WTC11 (cell line): ENCODE measurements around the gene PIAS2. TPM values are rescaled to one million over a fixed set of nuclear protein-coding genes. Genes with fewer than 3 reads are reported as not detected.

ENCODE experiments used
- ATAC-seq: fragments of 200-7000 bp; cut with Tn5 transposase; 2 replicates; pipeline ENCODE4 v1.10.0; 2021; ENCODE audit warnings: mild to moderate bottlenecking, moderate library complexity
- CTCF ChIA-PET: fragments of 300-600 bp; sonication (Branson Sonifier 250); formaldehyde crosslinking; loops from one replicate; lab custom pipeline; 2021; ENCODE audit warnings: antibody characterized with exemption; lab: Charles Lee
- POLR2A ChIA-PET: fragments of 350-600 bp; sonication (Branson Sonifier 250); formaldehyde crosslinking; loops from one replicate; lab custom pipeline; 2021; ENCODE audit warnings: antibody characterized with exemption; lab: Charles Lee
- DNase-seq: peaks from one replicate; pipeline ENCODE4 v3.0.0; 2021; ENCODE audit warnings: low spot score
- H3K27ac Mint-ChIP-seq: 2 replicates; pipeline ENCODE4 v1.8.0; 2021; ENCODE audit warnings: mixed read lengths
- H3K27me3 Mint-ChIP-seq: 2 replicates; pipeline ENCODE4 v1.8.0; 2021; ENCODE audit warnings: low read depth, mild to moderate bottlenecking, moderate library complexity, mixed read lengths
- H3K36me3 Mint-ChIP-seq: 2 replicates; pipeline ENCODE4 v1.8.0; 2021; ENCODE audit warnings: mixed read lengths
- H3K4me1 Mint-ChIP-seq: 2 replicates; pipeline ENCODE4 v1.8.0; 2022; ENCODE audit warnings: mixed read lengths
- H3K4me3 Mint-ChIP-seq: 2 replicates; pipeline ENCODE4 v1.8.0; 2021; ENCODE audit warnings: mild to moderate bottlenecking, moderate library complexity, mixed read lengths
- H3K9me3 Mint-ChIP-seq: 2 replicates; pipeline ENCODE4 v1.8.0; 2021; ENCODE audit warnings: mixed read lengths
- ESRRA ChIP-seq: sonication (generic); formaldehyde crosslinking; IDR thresholded peaks from 2 replicates; pipeline ENCODE4 v1.8.1; 2022; ENCODE audit warnings: mild to moderate bottlenecking, missing genetic modification reagents, borderline replicate concordance
- ETV6 ChIP-seq: sonication (generic); formaldehyde crosslinking; IDR thresholded peaks from 2 replicates; pipeline ENCODE4 v1.8.1; 2022; ENCODE audit warnings: mild to moderate bottlenecking, missing genetic modification reagents
- FOXJ3 ChIP-seq: sonication (generic); formaldehyde crosslinking; IDR thresholded peaks from 2 replicates; pipeline ENCODE4 v1.9.0; 2021; ENCODE audit warnings: missing genetic modification reagents, mild to moderate bottlenecking, borderline replicate concordance
- GABPB1 ChIP-seq: sonication (generic); formaldehyde crosslinking; IDR thresholded peaks from 2 replicates; pipeline ENCODE4 v1.8.1; 2023; ENCODE audit warnings: mild to moderate bottlenecking, missing genetic modification reagents
- NR1H2 ChIP-seq: sonication (generic); formaldehyde crosslinking; IDR thresholded peaks from 2 replicates; pipeline ENCODE4 v1.9.0; 2021; ENCODE audit warnings: mild to moderate bottlenecking, moderate library complexity, missing genetic modification reagents
- ZNF138 ChIP-seq: sonication (generic); formaldehyde crosslinking; conservative IDR thresholded peaks from 2 replicates; pipeline ENCODE4 v1.8.1; 2022; ENCODE audit warnings: mild to moderate bottlenecking, moderate library complexity, missing genetic modification reagents
- total RNA-seq: library from RNA; stranded (reverse); gene quantifications from 3 replicates; pipeline ENCODE4 v1.2.3, GENCODE V29; 2021
- TF ChIP-seq, protein P1 (sequence below): sonication (generic); formaldehyde crosslinking; IDR thresholded peaks from 2 replicates; pipeline ENCODE4 v1.8.1; 2023; ENCODE audit warnings: mild to moderate bottlenecking, missing genetic modification reagents, borderline replicate concordance
- TF ChIP-seq, protein P2 (sequence below): sonication (generic); formaldehyde crosslinking; IDR thresholded peaks from 2 replicates; pipeline ENCODE4 v1.8.1; 2022; ENCODE audit warnings: mild to moderate bottlenecking, moderate library complexity, missing genetic modification reagents
- TF ChIP-seq, protein P3 (sequence below): sonication (generic); formaldehyde crosslinking; IDR thresholded peaks from 2 replicates; pipeline ENCODE4 v1.8.1; 2023; ENCODE audit warnings: mild to moderate bottlenecking, missing genetic modification reagents, moderate library complexity
- TF ChIP-seq, protein P4 (sequence below): sonication (generic); formaldehyde crosslinking; conservative IDR thresholded peaks from 2 replicates; pipeline ENCODE4 v1.8.1; 2022; ENCODE audit warnings: mild to moderate bottlenecking, missing genetic modification reagents
- TF ChIP-seq, protein P5 (sequence below): sonication (generic); formaldehyde crosslinking; IDR thresholded peaks from 2 replicates; pipeline ENCODE4 v1.8.0; 2022; ENCODE audit warnings: mild to moderate bottlenecking, missing genetic modification reagents
- TF ChIP-seq, protein P6 (sequence below): sonication (generic); formaldehyde crosslinking; conservative IDR thresholded peaks from 2 replicates; pipeline ENCODE4 v1.8.1; 2023; ENCODE audit warnings: mild to moderate bottlenecking, low read depth, missing genetic modification reagents, moderate library complexity
- TF ChIP-seq, protein P7 (sequence below): sonication (generic); formaldehyde crosslinking; IDR thresholded peaks from 2 replicates; pipeline ENCODE4 v1.8.1; 2023; ENCODE audit warnings: mild to moderate bottlenecking, missing genetic modification reagents
- TF ChIP-seq, protein P8 (sequence below): fragments of 250-450 bp; sonication (Bioruptor Pico); IDR thresholded peaks from 2 replicates; pipeline ENCODE4 v1.9.0; 2021; ENCODE audit warnings: mild to moderate bottlenecking
- TF ChIP-seq, protein P9 (sequence below): fragments of 250-450 bp; sonication (Bioruptor Pico); IDR thresholded peaks from 2 replicates; pipeline ENCODE4 v1.9.0; 2021; ENCODE audit warnings: moderate library complexity, mild to moderate bottlenecking, inconsistent platforms, borderline replicate concordance

Gene PIAS2
- total RNA-seq, 1 experiment from 2014 or later = 50.7 TPM

DNA sequence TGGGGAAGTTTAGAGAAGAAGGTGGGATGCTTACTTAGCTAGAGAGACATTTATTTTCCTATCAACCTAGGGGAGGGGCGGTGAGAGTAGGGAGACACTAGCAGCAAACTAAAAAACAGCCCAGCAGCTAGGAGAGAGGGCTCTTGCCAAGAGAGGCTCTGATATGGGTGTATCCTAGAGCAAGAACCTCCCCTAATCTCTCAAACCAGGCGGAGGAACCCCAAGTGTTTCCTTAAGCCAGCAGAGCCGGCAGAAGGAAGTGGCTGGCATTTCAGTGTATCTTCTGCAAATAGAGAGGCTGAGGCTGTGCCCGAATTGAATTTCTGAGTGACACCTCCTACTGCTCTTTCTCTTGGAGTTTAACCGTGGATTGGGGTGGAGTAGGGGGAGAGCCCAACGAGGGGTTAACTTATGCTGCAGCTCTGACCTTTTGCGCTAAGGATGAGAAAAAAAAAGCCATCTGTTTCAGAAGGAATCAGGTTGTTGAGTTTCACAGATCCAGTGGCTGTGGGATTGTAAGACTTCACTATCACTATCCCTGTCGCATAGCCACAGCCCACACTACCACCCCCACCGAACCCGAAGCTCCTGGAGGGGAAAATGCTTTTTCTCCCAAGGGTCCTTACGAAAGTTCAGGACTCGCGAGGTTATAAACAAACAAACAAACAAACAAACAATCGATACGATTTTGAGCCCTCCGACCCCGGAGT lies 161.8 kb downstream of the PIAS2 start (continued):
- TF ChIP-seq, protein P1, sequence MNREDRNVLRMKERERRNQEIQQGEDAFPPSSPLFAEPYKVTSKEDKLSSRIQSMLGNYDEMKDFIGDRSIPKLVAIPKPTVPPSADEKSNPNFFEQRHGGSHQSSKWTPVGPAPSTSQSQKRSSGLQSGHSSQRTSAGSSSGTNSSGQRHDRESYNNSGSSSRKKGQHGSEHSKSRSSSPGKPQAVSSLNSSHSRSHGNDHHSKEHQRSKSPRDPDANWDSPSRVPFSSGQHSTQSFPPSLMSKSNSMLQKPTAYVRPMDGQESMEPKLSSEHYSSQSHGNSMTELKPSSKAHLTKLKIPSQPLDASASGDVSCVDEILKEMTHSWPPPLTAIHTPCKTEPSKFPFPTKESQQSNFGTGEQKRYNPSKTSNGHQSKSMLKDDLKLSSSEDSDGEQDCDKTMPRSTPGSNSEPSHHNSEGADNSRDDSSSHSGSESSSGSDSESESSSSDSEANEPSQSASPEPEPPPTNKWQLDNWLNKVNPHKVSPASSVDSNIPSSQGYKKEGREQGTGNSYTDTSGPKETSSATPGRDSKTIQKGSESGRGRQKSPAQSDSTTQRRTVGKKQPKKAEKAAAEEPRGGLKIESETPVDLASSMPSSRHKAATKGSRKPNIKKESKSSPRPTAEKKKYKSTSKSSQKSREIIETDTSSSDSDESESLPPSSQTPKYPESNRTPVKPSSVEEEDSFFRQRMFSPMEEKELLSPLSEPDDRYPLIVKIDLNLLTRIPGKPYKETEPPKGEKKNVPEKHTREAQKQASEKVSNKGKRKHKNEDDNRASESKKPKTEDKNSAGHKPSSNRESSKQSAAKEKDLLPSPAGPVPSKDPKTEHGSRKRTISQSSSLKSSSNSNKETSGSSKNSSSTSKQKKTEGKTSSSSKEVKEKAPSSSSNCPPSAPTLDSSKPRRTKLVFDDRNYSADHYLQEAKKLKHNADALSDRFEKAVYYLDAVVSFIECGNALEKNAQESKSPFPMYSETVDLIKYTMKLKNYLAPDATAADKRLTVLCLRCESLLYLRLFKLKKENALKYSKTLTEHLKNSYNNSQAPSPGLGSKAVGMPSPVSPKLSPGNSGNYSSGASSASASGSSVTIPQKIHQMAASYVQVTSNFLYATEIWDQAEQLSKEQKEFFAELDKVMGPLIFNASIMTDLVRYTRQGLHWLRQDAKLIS = no peak
- TF ChIP-seq FOXJ3 (CRISPR knock-in tag) = no peak
- TF ChIP-seq, protein P2, sequence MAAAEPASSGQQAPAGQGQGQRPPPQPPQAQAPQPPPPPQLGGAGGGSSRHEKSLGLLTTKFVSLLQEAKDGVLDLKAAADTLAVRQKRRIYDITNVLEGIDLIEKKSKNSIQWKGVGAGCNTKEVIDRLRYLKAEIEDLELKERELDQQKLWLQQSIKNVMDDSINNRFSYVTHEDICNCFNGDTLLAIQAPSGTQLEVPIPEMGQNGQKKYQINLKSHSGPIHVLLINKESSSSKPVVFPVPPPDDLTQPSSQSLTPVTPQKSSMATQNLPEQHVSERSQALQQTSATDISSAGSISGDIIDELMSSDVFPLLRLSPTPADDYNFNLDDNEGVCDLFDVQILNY (CRISPR knock-in tag) = no peak
- TF ChIP-seq ZNF138 (CRISPR knock-in tag) = no peak
- TF ChIP-seq, protein P3, sequence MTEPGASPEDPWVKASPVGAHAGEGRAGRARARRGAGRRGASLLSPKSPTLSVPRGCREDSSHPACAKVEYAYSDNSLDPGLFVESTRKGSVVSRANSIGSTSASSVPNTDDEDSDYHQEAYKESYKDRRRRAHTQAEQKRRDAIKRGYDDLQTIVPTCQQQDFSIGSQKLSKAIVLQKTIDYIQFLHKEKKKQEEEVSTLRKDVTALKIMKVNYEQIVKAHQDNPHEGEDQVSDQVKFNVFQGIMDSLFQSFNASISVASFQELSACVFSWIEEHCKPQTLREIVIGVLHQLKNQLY (CRISPR knock-in tag) = no peak
- TF ChIP-seq, protein P4, sequence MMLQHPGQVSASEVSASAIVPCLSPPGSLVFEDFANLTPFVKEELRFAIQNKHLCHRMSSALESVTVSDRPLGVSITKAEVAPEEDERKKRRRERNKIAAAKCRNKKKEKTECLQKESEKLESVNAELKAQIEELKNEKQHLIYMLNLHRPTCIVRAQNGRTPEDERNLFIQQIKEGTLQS = no peak

DNA sequence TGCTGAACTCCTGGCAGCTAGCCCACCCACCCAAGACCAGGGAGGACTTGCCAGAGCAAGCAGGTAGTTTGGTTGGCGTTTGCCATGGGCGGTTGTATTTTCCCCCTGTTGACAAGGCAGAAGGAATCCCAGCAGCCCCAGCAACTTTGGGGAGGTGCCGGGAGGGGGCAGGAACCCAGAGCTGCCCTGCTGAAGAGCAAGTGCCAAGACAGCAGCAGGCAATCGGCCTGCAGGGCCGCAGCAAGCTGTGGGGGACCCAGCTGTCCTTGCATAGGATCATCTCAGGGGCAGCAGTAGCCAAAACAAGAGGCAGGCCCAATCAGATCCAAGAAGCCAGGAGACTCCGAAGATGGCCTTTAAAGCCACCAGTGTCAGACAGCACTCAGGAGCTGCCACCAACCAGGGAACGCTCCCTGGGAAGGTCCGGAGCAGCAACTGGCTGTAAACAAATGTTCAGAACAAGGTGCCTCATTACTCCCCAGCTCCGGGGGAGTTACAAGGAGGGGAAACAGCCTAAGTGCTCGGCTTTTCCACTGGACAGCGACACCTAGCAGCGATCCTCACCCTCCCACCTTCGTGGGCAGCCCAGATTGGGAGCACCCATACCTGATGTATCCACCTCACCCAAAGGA lies 162.5 kb downstream of the PIAS2 start:
- H3K27ac Mint-ChIP-seq = no peak overlapping the region; the same call in 1 of the 2 replicates
- H3K9me3 Mint-ChIP-seq = no peaks in the 10 kb centered on the region
- POLR2A ChIA-PET = no interaction called here
- peaks cover 24% of the 10 kb centered on the region for H3K4me1 Mint-ChIP-seq
- DNase-seq (peak; percentile 54), ATAC-seq (peak; percentile 40)
- H3K4me3 Mint-ChIP-seq = peak overlapping the region; percentile 44
- CTCF ChIA-PET = interaction anchor here (0.8 to 2.6 kb wide), 7 partner anchors 12 to 97 kb away, joined by 3 to 25 read pairs (median 4); partner anchors contain the start of gene LOXHD1
- peaks cover 44% of the 10 kb centered on the region for H3K27me3 Mint-ChIP-seq
- no peaks in the 10 kb centered on the region for H3K36me3 Mint-ChIP-seq
- TF ChIP-seq, protein P3 (CRISPR knock-in tag) = no peak
- TF ChIP-seq, protein P5, sequence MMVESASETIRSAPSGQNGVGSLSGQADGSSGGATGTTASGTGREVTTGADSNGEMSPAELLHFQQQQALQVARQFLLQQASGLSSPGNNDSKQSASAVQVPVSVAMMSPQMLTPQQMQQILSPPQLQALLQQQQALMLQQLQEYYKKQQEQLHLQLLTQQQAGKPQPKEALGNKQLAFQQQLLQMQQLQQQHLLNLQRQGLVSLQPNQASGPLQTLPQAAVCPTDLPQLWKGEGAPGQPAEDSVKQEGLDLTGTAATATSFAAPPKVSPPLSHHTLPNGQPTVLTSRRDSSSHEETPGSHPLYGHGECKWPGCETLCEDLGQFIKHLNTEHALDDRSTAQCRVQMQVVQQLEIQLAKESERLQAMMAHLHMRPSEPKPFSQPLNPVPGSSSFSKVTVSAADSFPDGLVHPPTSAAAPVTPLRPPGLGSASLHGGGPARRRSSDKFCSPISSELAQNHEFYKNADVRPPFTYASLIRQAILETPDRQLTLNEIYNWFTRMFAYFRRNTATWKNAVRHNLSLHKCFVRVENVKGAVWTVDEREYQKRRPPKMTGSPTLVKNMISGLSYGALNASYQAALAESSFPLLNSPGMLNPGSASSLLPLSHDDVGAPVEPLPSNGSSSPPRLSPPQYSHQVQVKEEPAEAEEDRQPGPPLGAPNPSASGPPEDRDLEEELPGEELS (CRISPR knock-in tag) = no peak
- TF ChIP-seq, protein P6, sequence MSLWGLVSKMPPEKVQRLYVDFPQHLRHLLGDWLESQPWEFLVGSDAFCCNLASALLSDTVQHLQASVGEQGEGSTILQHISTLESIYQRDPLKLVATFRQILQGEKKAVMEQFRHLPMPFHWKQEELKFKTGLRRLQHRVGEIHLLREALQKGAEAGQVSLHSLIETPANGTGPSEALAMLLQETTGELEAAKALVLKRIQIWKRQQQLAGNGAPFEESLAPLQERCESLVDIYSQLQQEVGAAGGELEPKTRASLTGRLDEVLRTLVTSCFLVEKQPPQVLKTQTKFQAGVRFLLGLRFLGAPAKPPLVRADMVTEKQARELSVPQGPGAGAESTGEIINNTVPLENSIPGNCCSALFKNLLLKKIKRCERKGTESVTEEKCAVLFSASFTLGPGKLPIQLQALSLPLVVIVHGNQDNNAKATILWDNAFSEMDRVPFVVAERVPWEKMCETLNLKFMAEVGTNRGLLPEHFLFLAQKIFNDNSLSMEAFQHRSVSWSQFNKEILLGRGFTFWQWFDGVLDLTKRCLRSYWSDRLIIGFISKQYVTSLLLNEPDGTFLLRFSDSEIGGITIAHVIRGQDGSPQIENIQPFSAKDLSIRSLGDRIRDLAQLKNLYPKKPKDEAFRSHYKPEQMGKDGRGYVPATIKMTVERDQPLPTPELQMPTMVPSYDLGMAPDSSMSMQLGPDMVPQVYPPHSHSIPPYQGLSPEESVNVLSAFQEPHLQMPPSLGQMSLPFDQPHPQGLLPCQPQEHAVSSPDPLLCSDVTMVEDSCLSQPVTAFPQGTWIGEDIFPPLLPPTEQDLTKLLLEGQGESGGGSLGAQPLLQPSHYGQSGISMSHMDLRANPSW (CRISPR knock-in tag) = no peak
- TF ChIP-seq, protein P7, sequence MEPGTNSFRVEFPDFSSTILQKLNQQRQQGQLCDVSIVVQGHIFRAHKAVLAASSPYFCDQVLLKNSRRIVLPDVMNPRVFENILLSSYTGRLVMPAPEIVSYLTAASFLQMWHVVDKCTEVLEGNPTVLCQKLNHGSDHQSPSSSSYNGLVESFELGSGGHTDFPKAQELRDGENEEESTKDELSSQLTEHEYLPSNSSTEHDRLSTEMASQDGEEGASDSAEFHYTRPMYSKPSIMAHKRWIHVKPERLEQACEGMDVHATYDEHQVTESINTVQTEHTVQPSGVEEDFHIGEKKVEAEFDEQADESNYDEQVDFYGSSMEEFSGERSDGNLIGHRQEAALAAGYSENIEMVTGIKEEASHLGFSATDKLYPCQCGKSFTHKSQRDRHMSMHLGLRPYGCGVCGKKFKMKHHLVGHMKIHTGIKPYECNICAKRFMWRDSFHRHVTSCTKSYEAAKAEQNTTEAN = no peak
- TF ChIP-seq, protein P8, sequence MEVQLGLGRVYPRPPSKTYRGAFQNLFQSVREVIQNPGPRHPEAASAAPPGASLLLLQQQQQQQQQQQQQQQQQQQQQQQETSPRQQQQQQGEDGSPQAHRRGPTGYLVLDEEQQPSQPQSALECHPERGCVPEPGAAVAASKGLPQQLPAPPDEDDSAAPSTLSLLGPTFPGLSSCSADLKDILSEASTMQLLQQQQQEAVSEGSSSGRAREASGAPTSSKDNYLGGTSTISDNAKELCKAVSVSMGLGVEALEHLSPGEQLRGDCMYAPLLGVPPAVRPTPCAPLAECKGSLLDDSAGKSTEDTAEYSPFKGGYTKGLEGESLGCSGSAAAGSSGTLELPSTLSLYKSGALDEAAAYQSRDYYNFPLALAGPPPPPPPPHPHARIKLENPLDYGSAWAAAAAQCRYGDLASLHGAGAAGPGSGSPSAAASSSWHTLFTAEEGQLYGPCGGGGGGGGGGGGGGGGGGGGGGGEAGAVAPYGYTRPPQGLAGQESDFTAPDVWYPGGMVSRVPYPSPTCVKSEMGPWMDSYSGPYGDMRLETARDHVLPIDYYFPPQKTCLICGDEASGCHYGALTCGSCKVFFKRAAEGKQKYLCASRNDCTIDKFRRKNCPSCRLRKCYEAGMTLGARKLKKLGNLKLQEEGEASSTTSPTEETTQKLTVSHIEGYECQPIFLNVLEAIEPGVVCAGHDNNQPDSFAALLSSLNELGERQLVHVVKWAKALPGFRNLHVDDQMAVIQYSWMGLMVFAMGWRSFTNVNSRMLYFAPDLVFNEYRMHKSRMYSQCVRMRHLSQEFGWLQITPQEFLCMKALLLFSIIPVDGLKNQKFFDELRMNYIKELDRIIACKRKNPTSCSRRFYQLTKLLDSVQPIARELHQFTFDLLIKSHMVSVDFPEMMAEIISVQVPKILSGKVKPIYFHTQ (CRISPR knock-in tag) = no peak
- TF ChIP-seq NR1H2 (CRISPR knock-in tag) (no peak), GABPB1 (CRISPR knock-in tag) (no peak), ETV6 (no peak), ESRRA (CRISPR knock-in tag) (no peak)
- TF ChIP-seq, protein P9, sequence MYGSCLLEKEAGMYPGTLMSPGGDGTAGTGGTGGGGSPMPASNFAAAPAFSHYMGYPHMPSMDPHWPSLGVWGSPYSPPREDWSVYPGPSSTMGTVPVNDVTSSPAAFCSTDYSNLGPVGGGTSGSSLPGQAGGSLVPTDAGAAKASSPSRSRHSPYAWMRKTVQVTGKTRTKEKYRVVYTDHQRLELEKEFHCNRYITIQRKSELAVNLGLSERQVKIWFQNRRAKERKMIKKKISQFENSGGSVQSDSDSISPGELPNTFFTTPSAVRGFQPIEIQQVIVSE (CRISPR knock-in tag) = no peak
